Testis (tissue), 3 donors: ENCODE results near the gene LYPD6. TPM values are rescaled to one million over a fixed set of nuclear protein-coding genes. Genes with fewer than 3 reads are reported as not detected.

Experiments used
- DNase-seq: peaks from one replicate; pipeline ENCODE4 v3.0.0-alpha.2; 2019
- H3K27ac ChIP-seq, 2 donors: fragments of 200-600 bp; sonication (generic); one replicate each; pipeline ENCODE4 v1.5.1; 2019
- H3K27me3 ChIP-seq: fragments of 200-600 bp; sonication (generic); one replicate; pipeline ENCODE4 v1.5.1; 2019
- H3K36me3 ChIP-seq: fragments of 200-600 bp; sonication (generic); one replicate; pipeline ENCODE4 v1.5.1; 2017; ENCODE audit warnings: low read depth; ENCODE audit errors: missing control alignments
- H3K4me1 ChIP-seq: fragments of 200-600 bp; sonication (generic); one replicate; pipeline ENCODE4 v1.5.1; 2019
- H3K4me3 ChIP-seq, 2 donors: fragments of 200-600 bp; sonication (generic); one replicate each; pipeline ENCODE4 v1.5.1; 2017 to 2019
- H3K9me3 ChIP-seq: fragments of 200-600 bp; sonication (generic); one replicate; pipeline ENCODE4 v1.5.1; 2017
- CTCF ChIP-seq, 3 experiments: fragments of 450-650 bp in 2 of 3; fragments of 200-600 bp in 1 of 3; sonication (generic) in 1 of 3; IDR thresholded peaks; one replicate each; pipeline ENCODE4 v1.5.1; 2016 to 2019; ENCODE audit warnings: antibody characterized with exemption in 3 of 3, mild to moderate bottlenecking in 2 of 3, moderate library complexity in 1 of 3
- POLR2A ChIP-seq: fragments of 450-650 bp; IDR thresholded peaks from one replicate; pipeline ENCODE4 v1.6.1; 2017; ENCODE audit warnings: antibody characterized with exemption, mild to moderate bottlenecking, moderate library complexity
- WGBS, 2 donors: methylation state at CpG; one replicate each; pipeline ENCODE4 v1.1.5; 2018; 5-methylcytosine and 5-hydroxymethylcytosine counted together
- intact Hi-C: fragments of 100-400 bp; cut with DNase I; formaldehyde crosslinking; loops from one replicate; pipeline ENCODE4 v1.15.1; 2023; ENCODE audit warnings: low total_unique reads
- polyA plus RNA-seq: library from polyadenylated mRNA; stranded (reverse); fragments of 350-450 nt; fragmentation: Illumina TruSeq; extraction: RNeasy Lipid Tissue Mini Kit (QIAGEN cat#74804); gene quantifications from one replicate; pipeline ENCODE4 v1.2.3, GENCODE V29; 2014; ENCODE audit warnings: low read depth, low replicate concordance; ENCODE audit not compliant: insufficient read depth
- total RNA-seq, 2 donors: library from RNA; depleted of rRNA; stranded (reverse); fragments of >200 nt; gene quantifications; one replicate each; pipeline ENCODE4 v1.2.3, GENCODE V29; 2016

The LYPD6 gene
- total and polyA plus RNA-seq, 3 donors from 2014 or later = 6.8 to 10.2 (median 6.9) TPM

DNA sequence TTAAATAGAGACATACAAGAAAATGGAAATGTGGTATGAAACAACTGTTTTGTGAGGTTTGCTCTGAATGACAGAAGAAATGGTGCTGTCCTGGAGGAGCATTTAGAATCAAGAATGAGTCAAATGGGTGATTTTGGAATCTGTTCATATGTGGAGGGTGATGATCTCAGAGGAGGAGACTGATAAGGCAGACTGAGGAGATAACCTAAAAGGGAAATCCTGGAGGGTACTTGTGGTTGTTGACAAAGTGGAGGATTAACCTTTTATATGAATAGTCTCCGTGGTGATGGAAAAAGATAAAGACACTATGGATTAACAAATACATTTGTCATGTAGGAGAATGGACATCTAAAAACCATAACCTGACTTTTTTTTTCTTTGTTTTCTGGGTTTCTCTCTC, 183.1 kb downstream of the LYPD6 start:
- no peak overlapping the region for H3K4me3 ChIP-seq
- WGBS, 2 donors = 74 to 76% methylated on average over 1 of the region's 1 CpG
- intact Hi-C loops = no loop called here

More for the DNA sequence above, 183.1 kb downstream of the LYPD6 start:
- no peaks in the 10 kb centered on the region for H3K27me3 ChIP-seq
- no peaks in the 10 kb centered on the region for H3K36me3 ChIP-seq
- no peak for DNase-seq
- TF ChIP-seq POLR2A = no peak
- no peak for TF ChIP-seq CTCF (IDR thresholded peaks at IDR 0.05)
- H3K9me3 ChIP-seq = no peaks in the 10 kb centered on the region
- H3K4me1 ChIP-seq = no peaks in the 10 kb centered on the region
- no peak overlapping the region for H3K27ac ChIP-seq
